ENCODE measurements around the gene ZNF439. TPM values are rescaled to one million over a fixed set of nuclear protein-coding genes. Genes with fewer than 3 reads are reported as not detected.
A peak's percentile ranks its signal among the peaks of the same experiment; 100 is the strongest.

The ZNF439 gene
- total and polyA plus RNA-seq, 2 donors (not counting 1 experiment from before 2014, with no cell fraction given): 19.7 to 48.6 TPM

- Histone ChIP-seq H2AFZ (ENCODE audit: insufficient read depth, low read depth, low read length, poor library complexity, severe bottlenecking) (no peak overlapping the region), H3K27ac (ENCODE audit: low read length in 2 of 2) (no peak overlapping the region), H3K79me2 (ENCODE audit: control insufficient read depth, insufficient read depth, low read length) (no peaks in the 10 kb centered on the region), H3K4me2 (replicated peaks; ENCODE audit: low read depth, low read length, poor library complexity, severe bottlenecking) (no peak overlapping the region), H3K9ac (ENCODE audit: low read length) (no peak overlapping the region), H3K9me3 (ENCODE audit: control extremely low read depth in 1 of 3, control insufficient read depth in 2 of 3, insufficient read depth in 1 of 3, low read length in 2 of 3) (peaks cover 0 to 32% (median 7%) of the 10 kb centered on the region in 3 donors), H3K27me3 (replicated peaks in 1 of 4; ENCODE audit: control extremely low read depth in 1 of 4, control insufficient read depth in 3 of 4, insufficient read depth in 4 of 4, low read length in 3 of 4) (no peaks in the 10 kb centered on the region), H3K4me1 (ENCODE audit: control insufficient read depth in 2 of 2, insufficient read depth in 2 of 2, low read length in 2 of 2) (peaks cover 4 to 12% of the 10 kb centered on the region in 2 donors), H4K20me1 (ENCODE audit: control insufficient read depth, insufficient read depth, low read length, poor library complexity, severe bottlenecking) (no peaks in the 10 kb centered on the region), H3K4me3 (ENCODE audit: control extremely low read depth in 1 of 5, extremely low read depth in 1 of 5, insufficient read depth in 1 of 5, low read depth in 2 of 5, low read length in 4 of 5) (no peak overlapping the region), H3K36me3 (replicated peaks in 1 of 2; ENCODE audit: control extremely low read depth in 1 of 2, control insufficient read depth in 1 of 2, extremely low read depth in 1 of 2, insufficient read depth in 2 of 2, low read length in 1 of 2) (no peaks in the 10 kb centered on the region)
- no peak for DNase-seq
- Mint-ChIP-seq H3K27me3 (no peaks in the 10 kb centered on the region), H3K4me1 (peaks cover 9% of the 10 kb centered on the region), H3K9me3 (ENCODE audit: insufficient read depth) (peaks cover 3% of the 10 kb centered on the region), H3K4me3 (no peak overlapping the region), H3K27ac (no peak overlapping the region)
- WGBS (ENCODE audit: insufficient coverage): no CpG with 5 or more reads among the region's 2 CpGs
- no peak for TF ChIP-seq EZH2 (IDR thresholded peaks at IDR 0.05; ENCODE audit: borderline replicate concordance, insufficient read depth, low read depth, low read length, poor library complexity, severe bottlenecking)
- TF ChIP-seq CTCF (IDR thresholded peaks at IDR 0.05): no peak
- CTCF ChIA-PET: interaction anchor here (0.6 to 3.7 kb wide), 13 partner anchors 9 to 260 kb away, joined by 3 to 20 read pairs (median 5); partner anchors contain the start of genes ZNF20 and ZNF491
- intact Hi-C loops (cut with micrococcal nuclease): no loop called here
- ATAC-seq (ENCODE audit: low read depth): no peak
- POLR2A ChIA-PET: no interaction called here
Measured at GRCh38 chr19:11882606-11883005, 34.1 kb downstream of the ZNF439 start.

GRCh38 chr19:11887234-11887610 lies 38.7 kb downstream of the ZNF439 start:
- Mint-ChIP-seq H3K9me3 (ENCODE audit: insufficient read depth) (peaks cover 3% of the 10 kb centered on the region), H3K4me3 (peak overlapping the region; percentile 92), H3K27me3 (no peaks in the 10 kb centered on the region), H3K4me1 (peaks cover 24% of the 10 kb centered on the region), H3K27ac (no peak overlapping the region)
- intact Hi-C loops (cut with micrococcal nuclease): no loop called here
- H3K27ac ChIP-seq (ENCODE audit: low read length in 2 of 2): no peak overlapping the region
- H3K9ac ChIP-seq (ENCODE audit: low read length): peak overlapping the region; percentile 81
- H3K27me3 ChIP-seq (replicated peaks in 1 of 4; ENCODE audit: control extremely low read depth in 1 of 4, control insufficient read depth in 3 of 4, insufficient read depth in 4 of 4, low read length in 3 of 4): no peaks in the 10 kb centered on the region
- ChIA-PET CTCF (interaction anchor here (0.8 kb wide), 1 partner anchor 37 kb away, joined by 3 read pairs; no protein-coding TSS in a partner anchor), POLR2A (interaction anchor here (0.7 kb wide), 1 partner anchor 100 kb away, joined by 3 read pairs; no protein-coding TSS in a partner anchor)
- H3K4me1 ChIP-seq (ENCODE audit: control insufficient read depth in 2 of 2, insufficient read depth in 2 of 2, low read length in 2 of 2): peaks cover 8 to 17% of the 10 kb centered on the region in 2 donors
- WGBS (ENCODE audit: insufficient coverage): 21% methylated on average over 7 of the region's 7 CpGs
- H2AFZ ChIP-seq (ENCODE audit: insufficient read depth, low read depth, low read length, poor library complexity, severe bottlenecking): peak overlapping the region; percentile 90
- ATAC-seq (ENCODE audit: low read depth): peak; percentile 11
- TF ChIP-seq CTCF (IDR thresholded peaks at IDR 0.05): no peak
- TF ChIP-seq EZH2 (IDR thresholded peaks at IDR 0.05; ENCODE audit: borderline replicate concordance, insufficient read depth, low read depth, low read length, poor library complexity, severe bottlenecking): no peak
- H3K9me3 ChIP-seq (ENCODE audit: control extremely low read depth in 1 of 3, control insufficient read depth in 2 of 3, insufficient read depth in 1 of 3, low read length in 2 of 3): peaks cover 0 to 13% (median 0%) of the 10 kb centered on the region in 3 donors
- peaks cover 3% of the 10 kb centered on the region for H3K79me2 ChIP-seq (ENCODE audit: control insufficient read depth, insufficient read depth, low read length)
- no peak for DNase-seq
- H3K4me3 ChIP-seq (ENCODE audit: control extremely low read depth in 1 of 5, extremely low read depth in 1 of 5, insufficient read depth in 1 of 5, low read depth in 2 of 5, low read length in 4 of 5): peak overlapping the region; percentile 50 to 92 (median 80)
- H3K4me2 ChIP-seq (replicated peaks; ENCODE audit: low read depth, low read length, poor library complexity, severe bottlenecking): peak overlapping the region; percentile 92
- no peaks in the 10 kb centered on the region for H4K20me1 ChIP-seq (ENCODE audit: control insufficient read depth, insufficient read depth, low read length, poor library complexity, severe bottlenecking)
- no peaks in the 10 kb centered on the region for H3K36me3 ChIP-seq (replicated peaks in 1 of 2; ENCODE audit: control extremely low read depth in 1 of 2, control insufficient read depth in 1 of 2, extremely low read depth in 1 of 2, insufficient read depth in 2 of 2, low read length in 1 of 2)
